SK-N-SH (cell line): ENCODE measurements around the gene RPL39. TPM values are rescaled to one million over a fixed set of nuclear protein-coding genes. Genes with fewer than 3 reads are reported as not detected.

ENCODE experiments used
- CTCF ChIA-PET: fragments of 300-600, 350-600 bp; formaldehyde crosslinking; extraction: SDS; loops from one replicate; lab custom pipeline; 2021; lab: Yijun Ruan, JAX
- POLR2A ChIA-PET: fragments of 350-600 bp; sonication (Branson Sonifier 250); formaldehyde crosslinking; extraction: SDS; loops from one replicate; lab custom pipeline; 2020; ENCODE audit warnings: antibody characterized with exemption, inconsistent platforms; lab: Yijun Ruan, JAX
- DNase-seq: peaks from one replicate; pipeline ENCODE4 v3.0.0; 2012
- H2AFZ ChIP-seq: fragments of 200-600 bp; sonication (generic); 2 replicates; pipeline ENCODE4 v1.8.1; 2016; ENCODE audit warnings: antibody characterized with exemption, mild to moderate bottlenecking, low read depth
- H3F3A ChIP-seq: fragments of 200-600 bp; sonication (generic); replicated peaks from 2 replicates; pipeline ENCODE3; 2016; ENCODE audit warnings: antibody characterized with exemption, mild to moderate bottlenecking; ENCODE audit not compliant: insufficient read depth
- H3K27ac ChIP-seq, 2 experiments: fragments of 200-500 bp in 1 of 2; fragments of 200-600 bp in 1 of 2; sonication (Bioruptor generic) in 1 of 2; sonication (generic), shearing (Covaris generic) in 1 of 2; 2 replicates each; pipeline versions ENCODE4 v1.5.1 to v1.6.1; 2014 to 2016; ENCODE audit warnings: low read depth in 2 of 2, inconsistent platforms in 1 of 2, low read length in 1 of 2, mild to moderate bottlenecking in 1 of 2, mixed read lengths in 1 of 2
- H3K27me3 ChIP-seq: fragments of 200-600 bp; sonication (generic), shearing (Covaris generic); 2 replicates; pipeline ENCODE4 v1.6.1; 2016; ENCODE audit warnings: mixed run types; ENCODE audit not compliant: insufficient read depth
- H3K36me3 ChIP-seq, 2 experiments: fragments of 200-500 bp in 1 of 2; fragments of 200-600 bp in 1 of 2; sonication (Bioruptor generic) in 1 of 2; sonication (generic) in 1 of 2; replicated peaks in 1 of 2; 2 replicates each; pipeline versions ENCODE3 to v1.5.1; 2014 to 2016; ENCODE audit warnings: low read length in 1 of 2, mild to moderate bottlenecking in 1 of 2; ENCODE audit not compliant: insufficient read depth in 2 of 2, control insufficient read depth in 1 of 2
- H3K4me1 ChIP-seq, 2 experiments: fragments of 200-500 bp in 1 of 2; fragments of 200-600 bp in 1 of 2; sonication (Bioruptor generic) in 1 of 2; sonication (generic), shearing (Covaris generic) in 1 of 2; 2 replicates each; pipeline versions ENCODE4 v1.5.1 to v1.6.1; 2014 to 2016; ENCODE audit warnings: low read depth in 1 of 2, low read length in 1 of 2, mixed run types in 1 of 2; ENCODE audit not compliant: insufficient read depth in 2 of 2, control insufficient read depth in 1 of 2
- H3K4me2 ChIP-seq: fragments of 200-600 bp; sonication (generic), shearing (Covaris generic); 2 replicates; pipeline ENCODE4 v1.6.1; 2017; ENCODE audit warnings: mixed run types
- H3K4me3 ChIP-seq, 2 experiments: fragments of 200-500 bp in 1 of 2; fragments of 200-600 bp in 1 of 2; sonication (Bioruptor generic) in 1 of 2; sonication (generic), shearing (Covaris generic) in 1 of 2; 2 replicates each; pipeline versions ENCODE4 v1.5.1 to v1.8.1; 2014 to 2016; ENCODE audit warnings: low read depth in 2 of 2, inconsistent platforms in 1 of 2, low read length in 1 of 2, mild to moderate bottlenecking in 1 of 2, mixed read lengths in 1 of 2, moderate library complexity in 1 of 2
- H3K79me2 ChIP-seq: fragments of 200-600 bp; sonication (generic); 2 replicates; pipeline ENCODE4 v1.8.1; 2017; ENCODE audit warnings: mild to moderate bottlenecking; ENCODE audit not compliant: insufficient read depth
- H3K9ac ChIP-seq: fragments of 200-600 bp; sonication (generic); 2 replicates; pipeline ENCODE4 v1.6.1; 2017; ENCODE audit warnings: mixed run types
- H3K9me2 ChIP-seq: fragments of 200-600 bp; sonication (generic); 2 replicates; pipeline ENCODE4 v1.6.1; 2017; ENCODE audit warnings: mixed run types
- H3K9me3 ChIP-seq: fragments of 200-600 bp; sonication (generic); 2 replicates; pipeline ENCODE4 v1.6.1; 2017; ENCODE audit warnings: mixed run types, mild to moderate bottlenecking, moderate library complexity
- H4K20me1 ChIP-seq: fragments of 200-600 bp; sonication (generic); 2 replicates; pipeline ENCODE4 v1.6.1; 2017; ENCODE audit warnings: mild to moderate bottlenecking, mixed run types; ENCODE audit not compliant: insufficient read depth
- CHD2 ChIP-seq: fragments of 150-350 bp; IDR thresholded peaks from 2 replicates; pipeline ENCODE4 v1.6.1; 2018; ENCODE audit warnings: low read length; ENCODE audit not compliant: partially characterized antibody
- EP300 ChIP-seq, 2 experiments: IDR thresholded peaks; 2 replicates each; pipeline versions ENCODE4 v1.4.0 to v1.6.1; 2012; ENCODE audit warnings: borderline replicate concordance in 1 of 2, low read depth in 1 of 2, low read length in 1 of 2
- EZH2phosphoT487 ChIP-seq: fragments of 200-600 bp; sonication (generic); IDR thresholded peaks from 2 replicates; pipeline ENCODE4 v1.6.1; 2017; ENCODE audit warnings: low read depth, mixed run types, mild to moderate bottlenecking, antibody characterized with exemption, moderate library complexity, borderline replicate concordance
- FOSL2 ChIP-seq: IDR thresholded peaks from 2 replicates; pipeline ENCODE4 v1.4.0; 2012; ENCODE audit warnings: low read depth, mild to moderate bottlenecking, moderate library complexity, borderline replicate concordance
- GABPA ChIP-seq: IDR thresholded peaks from 2 replicates; pipeline ENCODE4 v1.4.0; 2012; ENCODE audit warnings: low read depth, mild to moderate bottlenecking
- JUND ChIP-seq: IDR thresholded peaks from 2 replicates; pipeline ENCODE4 v1.4.0; 2012
- MAX ChIP-seq: IDR thresholded peaks from 2 replicates; pipeline ENCODE4 v1.4.0; 2012; ENCODE audit warnings: low read depth
- MEF2A ChIP-seq: IDR thresholded peaks from 2 replicates; pipeline ENCODE4 v1.4.0; 2012; ENCODE audit warnings: low read depth, borderline replicate concordance
- MXI1 ChIP-seq: IDR thresholded peaks from 2 replicates; pipeline ENCODE4 v1.6.1; 2012; ENCODE audit warnings: mild to moderate bottlenecking, low read depth, low read length, improper control_type of control experiment
- NRF1 ChIP-seq: IDR thresholded peaks from 2 replicates; pipeline ENCODE4 v1.6.1; 2012; ENCODE audit warnings: low read depth, mild to moderate bottlenecking, low read length
- PBX3 ChIP-seq: IDR thresholded peaks from 2 replicates; pipeline ENCODE4; 2012
- RAD21 ChIP-seq: IDR thresholded peaks from 2 replicates; pipeline ENCODE4 v1.6.1; 2012; ENCODE audit warnings: mild to moderate bottlenecking, low read length
- RCOR1 ChIP-seq: fragments of 150-350 bp; IDR thresholded peaks from 2 replicates; pipeline ENCODE4 v1.6.1; 2017; ENCODE audit warnings: antibody characterized with exemption, low read length
- REST ChIP-seq: IDR thresholded peaks from 2 replicates; pipeline ENCODE4 v1.6.1; 2012; ENCODE audit warnings: mild to moderate bottlenecking, low read depth, low read length, moderate library complexity
- SIN3A ChIP-seq: IDR thresholded peaks from 2 replicates; pipeline ENCODE4 v1.6.1; 2012; ENCODE audit warnings: low read depth, mild to moderate bottlenecking, low read length, moderate library complexity, borderline replicate concordance
- SMC3 ChIP-seq: IDR thresholded peaks from 2 replicates; pipeline ENCODE4 v1.6.1; 2012; ENCODE audit warnings: low read depth, low read length, improper control_type of control experiment
- TCF12 ChIP-seq: IDR thresholded peaks from 2 replicates; pipeline ENCODE4 v1.4.0; 2012
- USF1 ChIP-seq: IDR thresholded peaks from 2 replicates; pipeline ENCODE4 v1.4.0; 2012; ENCODE audit warnings: low read depth, borderline replicate concordance
- YY1 ChIP-seq: IDR thresholded peaks from 2 replicates; pipeline ENCODE4 v1.4.0; 2012; ENCODE audit warnings: low read depth, mild to moderate bottlenecking
- WGBS: methylation state at CpG from one replicate; pipeline ENCODE4 v1.1.6; 2017; ENCODE audit warnings: low lambda C conversion rate; 5-methylcytosine and 5-hydroxymethylcytosine counted together
- polyA plus RNA-seq, 3 experiments: library from polyadenylated mRNA; depleted of rRNA; stranded (reverse); fragments of >200 nt; gene quantifications; 2 replicates each; pipeline ENCODE4 v1.2.3, GENCODE V29; 2012

Gene RPL39
- polyA plus RNA-seq, 1 of the 3 experiments (the other 2 are of a cell fraction): 4,443 TPM

GRCh38 chrX:119801253-119802221, 10.1 kb upstream of the RPL39 start:
- no peak overlapping the region for H3K4me2 ChIP-seq
- H3K9ac ChIP-seq: no peak overlapping the region
- no peaks in the 10 kb centered on the region for H3K9me2 ChIP-seq
- DNase-seq: no peak
- WGBS: 41% methylated on average over 2 of the region's 2 CpGs
- no peaks in the 10 kb centered on the region for H3K4me1 ChIP-seq
- H3K36me3 ChIP-seq: no peaks in the 10 kb centered on the region
- CTCF ChIA-PET: no interaction called here
- POLR2A ChIA-PET: no interaction called here
- H3K27me3 ChIP-seq: no peaks in the 10 kb centered on the region; the same call in 1 of the 2 replicates
- TF ChIP-seq RAD21 (no peak), PBX3 (no peak)
- H3K27ac ChIP-seq: no peak overlapping the region
- no peaks in the 10 kb centered on the region for H3K9me3 ChIP-seq
- H4K20me1 ChIP-seq: no peaks in the 10 kb centered on the region
- no peak overlapping the region for H3K4me3 ChIP-seq
- H3F3A ChIP-seq: no peaks in the 10 kb centered on the region
- H3K79me2 ChIP-seq: no peaks in the 10 kb centered on the region
- no peak overlapping the region for H2AFZ ChIP-seq

- POLR2A ChIA-PET: interaction anchor here (0.6 to 2.1 kb wide), 15 partner anchors 8 to 279 kb away, joined by 3 to 37 read pairs (median 5); partner anchors contain the start of genes NDUFA1, RNF113A, SEPTIN6 and SOWAHD
- peak overlapping the region; percentile 87 for H3K4me2 ChIP-seq
- H3K4me3 ChIP-seq: peak overlapping the region; percentile 75 to 95
- peaks cover 23% of the 10 kb centered on the region for H3F3A ChIP-seq
- H3K27ac ChIP-seq: peak overlapping the region; percentile 91 to 98
- peaks cover 58% of the 10 kb centered on the region for H3K79me2 ChIP-seq
- H3K36me3 ChIP-seq: peaks cover 30 to 38% of the 10 kb centered on the region in 2 experiments
- H3K9ac ChIP-seq: peak overlapping the region; percentile 95
- DNase-seq: peak; percentile 62
- H4K20me1 ChIP-seq: peaks cover 52% of the 10 kb centered on the region
- H3K4me1 ChIP-seq: peaks cover 3 to 8% of the 10 kb centered on the region in 2 experiments; a peak in 1 of 4 replicates
- H3K9me2 ChIP-seq: no peaks in the 10 kb centered on the region
- no peaks in the 10 kb centered on the region for H3K9me3 ChIP-seq
- peak overlapping the region; percentile 94; the same call in 1 of the 2 replicates for H2AFZ ChIP-seq
- CTCF ChIA-PET: interaction anchor here (1.1 kb wide), 1 partner anchor 91 kb away, joined by 6 read pairs; no protein-coding TSS in a partner anchor
- no peaks in the 10 kb centered on the region for H3K27me3 ChIP-seq
- WGBS: under 1% methylated on average over 31 of the region's 31 CpGs
- TF ChIP-seq RAD21 (peak; percentile 29; the same call in 1 of the 2 replicates), EZH2phosphoT487 (no peak), MXI1 (peak; percentile 41; the same call in 1 of the 2 replicates), REST (no peak), TCF12 (no peak), RCOR1 (no peak), EP300 (IDR thresholded peaks at IDR 0.05; ENCODE audit: borderline replicate concordance in 1 of 2, low read depth in 1 of 2, low read length in 1 of 2) (no peak), JUND (no peak), CHD2 (no peak), YY1 (no peak), FOSL2 (no peak), USF1 (no peak), SIN3A (no peak), NRF1 (no peak), MEF2A (no peak), MAX (no peak), SMC3 (no peak), GABPA (no peak)
Observed at GRCh38 chrX:119790977-119791436, 423 bp downstream of the RPL39 start.
